Measurements from ENCODE around the gene MZT2B.
"Not testable (repeated sequence)": the region's sequence is repeated elsewhere in the genome, so short reads cannot be mapped to it uniquely, and the experiment has no call there.

DNA sequence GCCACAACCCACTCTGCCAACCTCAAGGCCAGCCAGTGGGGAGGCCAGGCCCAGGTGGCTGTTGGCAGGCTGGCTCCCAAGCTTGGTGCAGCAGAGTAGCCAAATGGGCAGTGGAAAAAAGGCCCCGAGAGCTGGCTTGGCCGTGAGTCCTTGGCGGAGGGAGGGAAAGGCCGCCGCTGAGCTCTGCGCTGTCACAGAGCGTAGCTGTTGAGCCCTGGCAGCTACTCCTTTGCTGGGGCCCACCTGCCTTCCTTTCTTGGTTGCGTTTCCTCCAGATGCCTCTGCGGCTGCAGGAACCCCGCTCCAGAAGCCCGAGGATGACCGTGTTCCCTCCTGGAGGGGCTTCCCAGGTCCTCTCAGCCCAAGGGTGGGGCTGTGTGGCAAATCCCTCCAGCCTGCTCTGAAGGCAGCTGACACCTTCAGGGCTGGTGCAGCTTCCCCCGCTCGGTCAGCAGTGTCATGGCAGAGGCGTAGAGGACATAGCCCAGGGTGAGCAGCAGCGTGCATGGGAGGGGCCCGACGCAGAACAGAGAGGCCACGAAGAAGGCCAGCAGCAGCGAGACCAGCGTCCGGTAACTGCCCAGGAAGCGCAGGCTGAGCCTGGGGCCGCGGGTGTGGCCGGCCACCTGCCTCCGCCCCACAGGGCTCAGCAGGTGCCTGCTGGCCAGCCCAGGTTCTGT, 29.8 kb upstream of the MZT2B start:
- TF ChIP-seq EZH2 (IDR thresholded peaks at IDR 0.05; ENCODE audit: insufficient read depth, poor library complexity, severe bottlenecking); EZH2phosphoT487 (IDR thresholded peaks at IDR 0.05; ENCODE audit: insufficient read depth, low read depth): not testable (repeated sequence)

All from GM23248 (cell line).